ENCODE measurements around the gene KIRREL1. TPM values are rescaled to one million over a fixed set of nuclear protein-coding genes. Genes with fewer than 3 reads are reported as not detected.

KIRREL1 gene
- total RNA-seq, 3 donors from 2014 or later: 3.4 to 29.5 (median 13.5) TPM

- peaks cover 8% of the 10 kb centered on the region for H3K4me1 ChIP-seq (ENCODE audit: low read depth)
- ATAC-seq (no peak), DNase-seq (no peak)
- no peak for TF ChIP-seq CTCF (IDR thresholded peaks at IDR 0.05)
- H3K9me3 ChIP-seq: no peaks in the 10 kb centered on the region
- H3K4me3 ChIP-seq: no peak overlapping the region
- H3K36me3 ChIP-seq (ENCODE audit: low read depth): no peaks in the 10 kb centered on the region
- intact Hi-C loops (cut with DNase I, micrococcal nuclease): no loop called here
Observed at GRCh38 chr1:158007667-158008386, 14.4 kb downstream of the KIRREL1 start.

DNA sequence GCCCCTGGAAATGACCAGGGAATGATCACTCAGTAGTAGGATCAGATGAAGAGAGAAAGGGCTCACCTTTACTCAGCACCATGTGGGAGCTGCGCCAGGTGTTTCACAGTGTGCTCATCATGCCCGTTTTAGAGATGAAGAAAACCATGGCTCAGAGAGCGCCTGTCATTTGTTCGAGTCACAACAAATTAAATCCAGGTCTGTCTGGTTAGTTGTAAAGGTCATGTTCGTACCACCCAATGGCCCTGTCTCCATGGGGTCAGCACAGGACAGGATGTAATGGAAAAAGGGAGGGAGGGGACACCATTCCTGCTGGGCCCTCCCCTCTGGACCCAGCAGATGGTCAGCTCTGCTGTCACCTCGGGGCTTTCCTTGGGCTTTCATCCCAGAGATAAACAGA, 15.2 kb downstream of the KIRREL1 start:
- H3K4me1 ChIP-seq (ENCODE audit: low read depth): peaks cover 8% of the 10 kb centered on the region
- DNase-seq (no peak), ATAC-seq (no peak)
- no peak for TF ChIP-seq CTCF (IDR thresholded peaks at IDR 0.05)
- H3K4me3 ChIP-seq: no peak overlapping the region
- intact Hi-C loops (cut with DNase I, micrococcal nuclease): no loop called here
- no peaks in the 10 kb centered on the region for H3K9me3 ChIP-seq
- no peaks in the 10 kb centered on the region for H3K36me3 ChIP-seq (ENCODE audit: low read depth)

- Histone ChIP-seq H3K36me3 (ENCODE audit: low read depth) (no peaks in the 10 kb centered on the region), H3K9me3 (no peaks in the 10 kb centered on the region), H3K4me1 (ENCODE audit: low read depth) (peaks cover 5% of the 10 kb centered on the region), H3K4me3 (no peak overlapping the region)
- ATAC-seq: no peak
- TF ChIP-seq CTCF (IDR thresholded peaks at IDR 0.05): no peak
- no peak for DNase-seq
- intact Hi-C loops (cut with DNase I, micrococcal nuclease): no loop called here
Observed at GRCh38 chr1:158011714-158012113, 18.3 kb downstream of the KIRREL1 start.

DNA sequence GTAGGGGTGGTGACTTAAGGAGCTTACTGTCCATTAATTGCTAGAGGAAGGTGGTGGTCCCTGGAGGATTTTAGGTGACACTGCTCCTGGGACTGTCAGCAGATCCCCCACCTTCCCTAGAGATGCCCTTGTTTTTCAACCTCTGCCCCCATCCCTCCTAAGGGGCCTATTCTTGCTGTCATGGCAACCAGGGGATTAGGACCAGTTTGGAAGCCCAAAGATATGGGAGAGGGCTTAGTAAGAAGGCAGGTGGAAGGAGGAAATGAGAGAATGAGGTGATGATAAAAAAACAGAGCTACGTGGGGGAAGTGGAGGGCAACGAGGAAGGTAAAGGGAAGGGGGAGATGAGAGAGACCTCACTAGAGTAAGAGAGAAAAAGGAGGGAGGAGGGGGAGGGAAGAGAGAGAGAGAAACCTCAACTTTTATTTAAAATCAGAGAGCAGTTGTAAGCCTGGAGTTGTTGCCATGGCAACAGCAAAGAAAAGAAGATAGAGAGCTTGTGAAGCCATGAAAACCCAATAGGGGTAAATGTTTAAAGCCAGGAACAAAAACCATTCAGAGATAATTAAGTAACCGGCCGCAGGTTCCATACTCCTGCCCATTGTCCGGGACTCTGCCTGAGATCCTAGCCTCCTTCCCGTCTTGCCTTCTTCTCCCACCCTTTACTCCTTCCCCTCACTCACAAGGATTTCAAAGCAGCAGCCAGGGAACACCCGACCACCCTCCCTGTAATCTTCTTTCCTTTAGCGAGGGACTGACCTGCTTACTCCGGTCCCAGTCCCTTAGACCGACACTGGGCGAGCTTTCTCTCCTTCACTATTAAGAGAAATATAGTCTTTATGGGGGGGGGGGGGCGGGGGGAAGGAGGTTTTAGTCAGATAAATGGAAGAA, 20.6 kb downstream of the KIRREL1 start:
- DNase-seq: no peak
- no peak overlapping the region for H3K4me3 ChIP-seq
- H3K36me3 ChIP-seq (ENCODE audit: low read depth): no peaks in the 10 kb centered on the region
- H3K9me3 ChIP-seq: no peaks in the 10 kb centered on the region
- no peaks in the 10 kb centered on the region for H3K4me1 ChIP-seq (ENCODE audit: low read depth)
- TF ChIP-seq CTCF (IDR thresholded peaks at IDR 0.05): no peak
- intact Hi-C loops (cut with DNase I, micrococcal nuclease): no loop called here
- ATAC-seq: no peak

- H3K9me3 ChIP-seq: no peaks in the 10 kb centered on the region
- intact Hi-C loops (cut with DNase I, micrococcal nuclease): no loop called here
- no peak overlapping the region for H3K4me3 ChIP-seq
- DNase-seq (no peak), ATAC-seq (no peak)
- no peaks in the 10 kb centered on the region for H3K36me3 ChIP-seq (ENCODE audit: low read depth)
- H3K4me1 ChIP-seq (ENCODE audit: low read depth): no peaks in the 10 kb centered on the region
- no peak for TF ChIP-seq CTCF (IDR thresholded peaks at IDR 0.05)
Observed at GRCh38 chr1:158014731-158015320, 21.4 kb downstream of the KIRREL1 start.

All from mucosa of descending colon (tissue), 3 donors.